MM.1S (cell line): Measurements from ENCODE around the gene PNO1.

Experiments
- DNase-seq: peaks from one replicate; pipeline ENCODE4 v3.0.0-alpha.2; 2015
- H2AFZ ChIP-seq: fragments of 300-600 bp; sonication (generic); 2 replicates; pipeline ENCODE4 v1.6.0; 2016; ENCODE audit warnings: antibody characterized with exemption, low read length
- H3F3A ChIP-seq: fragments of 300-600 bp; sonication (generic); 2 replicates; pipeline ENCODE4 v1.6.1; 2016; ENCODE audit warnings: mild to moderate bottlenecking, antibody characterized with exemption, low read length, moderate library complexity, mixed read lengths; ENCODE audit not compliant: insufficient read depth
- H3K27ac ChIP-seq: fragments of 300-600 bp; sonication (generic); 2 replicates; pipeline ENCODE4 v1.5.1; 2016; ENCODE audit warnings: mild to moderate bottlenecking, low read length
- H3K27me3 ChIP-seq: fragments of 300-600 bp; sonication (generic); replicated peaks from 2 replicates; pipeline ENCODE4 v1.6.0; 2016; ENCODE audit warnings: low read length; ENCODE audit not compliant: insufficient read depth
- H3K36me3 ChIP-seq: fragments of 300-600 bp; sonication (generic); replicated peaks from 2 replicates; pipeline ENCODE4 v1.6.1; 2016; ENCODE audit warnings: mild to moderate bottlenecking, low read length, mixed read lengths; ENCODE audit not compliant: insufficient read depth
- H3K4me1 ChIP-seq: fragments of 300-600 bp; sonication (generic); 2 replicates; pipeline ENCODE4 v1.6.1; 2016; ENCODE audit warnings: low read length, mixed read lengths
- H3K4me2 ChIP-seq: fragments of 300-600 bp; sonication (generic); 2 replicates; pipeline ENCODE4 v1.6.0; 2016; ENCODE audit warnings: low read depth, low read length
- H3K4me3 ChIP-seq: fragments of 300-600 bp; sonication (generic); 2 replicates; pipeline ENCODE4 v1.5.1; 2016; ENCODE audit warnings: low read length, mixed read lengths
- H3K79me2 ChIP-seq: fragments of 300-600 bp; sonication (generic); 2 replicates; pipeline ENCODE4 v1.6.1; 2016; ENCODE audit warnings: mixed run types, low read length, mixed read lengths
- H3K9ac ChIP-seq: fragments of 300-600 bp; sonication (generic); 2 replicates; pipeline ENCODE4 v1.6.1; 2016; ENCODE audit warnings: low read length, mixed read lengths
- H3K9me2 ChIP-seq: fragments of 300-600 bp; sonication (generic); replicated peaks from 2 replicates; pipeline ENCODE4 v1.6.1; 2016; ENCODE audit warnings: mild to moderate bottlenecking, low read length, mixed read lengths; ENCODE audit not compliant: insufficient read depth
- H3K9me3 ChIP-seq: fragments of 300-600 bp; sonication (generic); replicated peaks from 2 replicates; pipeline ENCODE4 v1.6.1; 2016; ENCODE audit warnings: mild to moderate bottlenecking, low read length, mixed read lengths; ENCODE audit not compliant: insufficient read depth
- H4K20me1 ChIP-seq: fragments of 300-600 bp; sonication (generic); 2 replicates; pipeline ENCODE4 v1.6.1; 2016; ENCODE audit warnings: mild to moderate bottlenecking, low read length, moderate library complexity, mixed read lengths; ENCODE audit not compliant: insufficient read depth
- CTCF ChIP-seq: fragments of 300-600 bp; sonication (generic); IDR thresholded peaks from 2 replicates; pipeline ENCODE4 v1.5.1; 2016; ENCODE audit warnings: antibody characterized with exemption, low read length, mixed read lengths
- EZH2 ChIP-seq: fragments of 300-600 bp; sonication (generic); optimal IDR thresholded peaks from 2 replicates; pipeline ENCODE3; 2017; ENCODE audit warnings: low read depth, mild to moderate bottlenecking, antibody characterized with exemption, low read length, mixed read lengths
- EZH2phosphoT487 ChIP-seq: fragments of 300-600 bp; sonication (generic); IDR thresholded peaks from 2 replicates; pipeline ENCODE4 v1.6.1; 2018; ENCODE audit warnings: antibody characterized with exemption, low read length

The PNO1 gene

GRCh38 chr2:68189991-68190784, 32.5 kb downstream of the PNO1 start:
- no peaks in the 10 kb centered on the region for H3K4me1 ChIP-seq
- H3K9me2 ChIP-seq: no peaks in the 10 kb centered on the region
- no peak overlapping the region for H2AFZ ChIP-seq
- no peaks in the 10 kb centered on the region for H3K27me3 ChIP-seq
- no peaks in the 10 kb centered on the region for H3K9me3 ChIP-seq
- 0 out of 2 replicates have a peak, but pooled peaks cover 6% of the 10 kb centered on the region for H3F3A ChIP-seq
- no peak for DNase-seq
- H3K27ac ChIP-seq: no peak overlapping the region
- no peak overlapping the region for H3K4me2 ChIP-seq
- TF ChIP-seq EZH2 (no peak), CTCF (no peak), EZH2phosphoT487 (no peak)
- no peaks in the 10 kb centered on the region for H3K36me3 ChIP-seq
- no peaks in the 10 kb centered on the region; the same call in 1 of the 2 replicates for H4K20me1 ChIP-seq
- H3K79me2 ChIP-seq: peaks cover 87% of the 10 kb centered on the region
- no peak overlapping the region for H3K4me3 ChIP-seq
- H3K9ac ChIP-seq: no peak overlapping the region

- 0 out of 2 replicates have a peak, but pooled peaks cover 6% of the 10 kb centered on the region for H3F3A ChIP-seq
- H3K4me3 ChIP-seq: no peak overlapping the region
- H3K79me2 ChIP-seq: peaks cover 89% of the 10 kb centered on the region
- H4K20me1 ChIP-seq: peaks cover 4% of the 10 kb centered on the region; the same call in 1 of the 2 replicates
- no peaks in the 10 kb centered on the region for H3K36me3 ChIP-seq
- TF ChIP-seq EZH2: no peak
- TF ChIP-seq CTCF: no peak
- TF ChIP-seq EZH2phosphoT487: no peak
- no peaks in the 10 kb centered on the region for H3K9me3 ChIP-seq
- DNase-seq: no peak
- no peaks in the 10 kb centered on the region for H3K9me2 ChIP-seq
- H3K27ac ChIP-seq: no peak overlapping the region
- no peak overlapping the region for H3K9ac ChIP-seq
- H3K4me1 ChIP-seq: no peaks in the 10 kb centered on the region
- H3K4me2 ChIP-seq: no peak overlapping the region
- no peaks in the 10 kb centered on the region for H3K27me3 ChIP-seq
- no peak overlapping the region for H2AFZ ChIP-seq
Measured at GRCh38 chr2:68190991-68191731, 33.5 kb downstream of the PNO1 start.

- H3F3A ChIP-seq: 0 out of 2 replicates have a peak, but pooled peaks cover 6% of the 10 kb centered on the region
- TF ChIP-seq EZH2phosphoT487 (no peak), EZH2 (no peak), CTCF (no peak)
Measured at GRCh38 chr2:68193144-68193543, 35.5 kb downstream of the PNO1 start.

More at GRCh38 chr2:68193144-68193543, 35.5 kb downstream of the PNO1 start:
- no peaks in the 10 kb centered on the region for H3K9me3 ChIP-seq
- H3K27me3 ChIP-seq: no peaks in the 10 kb centered on the region
- no peaks in the 10 kb centered on the region for H3K9me2 ChIP-seq
- no peak overlapping the region for H3K27ac ChIP-seq
- H4K20me1 ChIP-seq: peaks cover 4% of the 10 kb centered on the region; the same call in 1 of the 2 replicates
- H2AFZ ChIP-seq: no peak overlapping the region
- H3K4me3 ChIP-seq: no peak overlapping the region
- peaks cover 88% of the 10 kb centered on the region for H3K79me2 ChIP-seq
- DNase-seq: no peak
- no peaks in the 10 kb centered on the region for H3K4me1 ChIP-seq
- no peak overlapping the region for H3K9ac ChIP-seq
- H3K36me3 ChIP-seq: no peaks in the 10 kb centered on the region
- no peak overlapping the region for H3K4me2 ChIP-seq
